Left renal pelvis (tissue), 4 donors: ENCODE measurements around the gene CTH. TPM values are rescaled to one million over a fixed set of nuclear protein-coding genes. Genes with fewer than 3 reads are reported as not detected.
"Not testable (repeated sequence)": the region's sequence is repeated elsewhere in the genome, so short reads cannot be mapped to it uniquely, and the experiment has no call there.

Experiments
- DNase-seq, 4 donors: peaks; one replicate each; pipeline ENCODE4 v3.0.0-alpha.2; 2013; ENCODE audit warnings: low read depth in 4 of 4, low spot score in 3 of 4
- polyA plus RNA-seq, 4 donors: library from polyadenylated mRNA; unstranded; fragments of 120-200 nt; gene quantifications; one replicate each; pipeline ENCODE4 v1.2.1, GENCODE V29; 2013; ENCODE audit not compliant: insufficient read length in 4 of 4

Gene CTH
- polyA plus RNA-seq, 4 donors, result 4.1 to 15.3 (median 13.0) TPM

DNA sequence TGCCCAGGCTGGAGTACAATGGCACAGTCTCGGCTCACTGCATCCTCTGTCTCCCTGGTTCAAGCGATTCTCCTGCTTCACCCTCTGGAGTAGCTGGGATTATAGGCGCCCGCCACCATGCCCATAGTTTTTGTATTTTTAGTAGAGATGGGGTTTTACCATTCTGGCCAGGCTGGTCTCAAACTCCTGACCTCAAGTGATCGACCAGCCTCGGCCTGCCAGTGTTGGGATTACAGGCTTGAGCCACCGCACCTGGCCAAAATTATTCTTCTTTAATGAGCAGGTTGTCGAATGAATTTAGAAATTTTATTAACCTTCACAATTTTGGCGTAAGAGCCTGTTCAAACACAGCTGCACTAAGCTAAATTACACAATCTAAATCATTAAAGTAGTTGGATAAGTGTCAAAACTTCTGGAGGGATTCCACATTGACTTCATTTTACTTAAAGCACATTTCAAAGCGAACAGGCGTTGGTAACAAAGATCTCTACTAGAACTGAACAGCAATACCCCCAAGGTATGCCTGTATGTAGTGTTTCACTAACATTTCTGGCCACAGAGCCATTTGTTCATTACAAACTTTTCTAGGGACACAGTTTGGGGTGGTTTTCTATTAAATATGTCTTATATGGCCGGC, 5.2 kb upstream of the CTH start:
- no peak for DNase-seq

DNA sequence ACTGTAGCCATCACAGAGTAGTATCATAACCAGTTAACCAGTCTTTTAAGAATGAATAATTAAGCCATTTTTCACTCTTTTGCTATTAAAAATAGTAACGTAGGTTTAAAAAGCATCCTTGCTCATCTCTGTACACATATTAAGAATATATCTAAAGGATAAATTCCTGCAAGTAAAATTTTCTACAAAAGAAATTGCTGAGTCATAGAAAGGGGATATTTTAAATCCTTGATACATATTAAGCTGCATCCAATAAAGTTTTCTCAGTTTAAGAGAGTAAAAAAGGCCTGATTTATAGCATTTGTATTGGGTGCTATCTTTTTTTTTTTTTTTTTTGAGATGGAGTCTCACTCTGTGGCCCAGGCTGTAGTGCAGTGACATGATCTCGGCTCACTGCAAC, 1.9 kb upstream of the CTH start:
- no peak for DNase-seq

DNA sequence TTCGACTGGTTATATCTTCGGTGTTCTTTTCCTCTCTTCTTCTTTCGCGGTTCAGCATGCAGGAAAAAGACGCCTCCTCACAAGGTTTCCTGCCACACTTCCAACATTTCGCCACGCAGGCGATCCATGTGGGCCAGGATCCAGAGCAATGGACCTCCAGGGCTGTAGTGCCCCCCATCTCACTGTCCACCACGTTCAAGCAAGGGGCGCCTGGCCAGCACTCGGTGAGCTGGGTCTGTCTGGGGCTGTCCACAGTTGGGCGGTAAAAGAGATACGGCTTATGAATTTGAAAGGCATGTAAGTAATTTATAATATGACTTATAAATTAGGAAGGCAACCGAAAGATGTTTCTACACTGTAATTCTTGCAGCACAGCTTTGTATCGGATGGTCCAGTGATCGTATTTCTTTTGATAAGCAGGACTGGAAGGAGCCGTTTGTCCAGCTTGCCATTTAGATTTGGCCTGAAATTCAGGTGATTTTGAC, 334 bp downstream of the CTH start:
- no peak for DNase-seq

DNA sequence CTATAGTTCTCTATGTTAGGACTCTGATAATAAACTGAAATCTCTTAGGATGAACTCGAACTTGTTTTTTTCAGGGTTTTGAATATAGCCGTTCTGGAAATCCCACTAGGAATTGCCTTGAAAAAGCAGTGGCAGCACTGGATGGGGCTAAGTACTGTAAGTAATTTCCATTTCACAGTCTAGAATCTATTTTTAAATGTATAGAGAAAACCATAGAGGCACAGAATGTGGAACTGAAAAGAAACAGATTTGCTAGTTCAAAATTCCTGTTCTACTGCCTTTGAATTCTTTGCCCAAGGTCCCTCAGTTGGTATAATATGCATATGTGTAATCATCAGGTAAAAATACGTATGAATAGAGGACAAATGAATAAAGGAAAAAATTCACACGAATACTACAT, 4.8 kb downstream of the CTH start:
- DNase-seq, result no peak

DNA sequence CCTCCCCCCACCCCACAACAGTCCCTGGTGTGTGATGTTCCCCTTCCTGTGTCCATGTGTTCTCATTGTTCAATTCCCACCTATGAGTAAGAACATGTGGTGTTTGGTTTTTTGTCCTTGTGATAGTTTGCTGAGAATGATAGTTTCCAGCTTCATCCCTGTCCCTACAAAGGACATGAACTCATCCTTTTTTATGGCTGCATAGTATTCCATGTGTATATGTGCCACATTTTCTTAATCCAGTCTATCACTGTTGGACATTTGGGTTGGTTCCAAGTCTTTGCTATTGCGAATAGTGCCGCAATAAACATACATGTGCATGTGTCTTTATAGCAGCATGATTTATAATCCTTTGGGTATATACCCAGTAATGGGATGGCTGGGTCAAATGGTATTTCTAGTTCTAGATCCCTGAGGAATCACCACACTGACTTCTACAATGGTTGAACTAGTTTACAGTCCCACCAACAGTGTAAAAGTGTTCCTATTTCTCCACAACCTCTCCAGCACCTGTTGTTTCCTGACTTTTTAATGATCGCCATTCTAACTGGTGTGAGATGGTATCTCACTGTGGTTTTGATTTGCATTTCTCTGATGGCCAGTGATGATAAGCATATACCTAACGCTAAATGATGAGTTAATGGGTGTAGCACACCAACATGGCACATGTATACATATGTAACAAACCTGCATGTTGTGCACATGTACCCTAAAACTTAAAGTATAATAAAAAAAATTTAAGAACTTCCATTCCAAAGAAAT, 8.1 kb downstream of the CTH start:
- DNase-seq, result not testable (repeated sequence)

DNA sequence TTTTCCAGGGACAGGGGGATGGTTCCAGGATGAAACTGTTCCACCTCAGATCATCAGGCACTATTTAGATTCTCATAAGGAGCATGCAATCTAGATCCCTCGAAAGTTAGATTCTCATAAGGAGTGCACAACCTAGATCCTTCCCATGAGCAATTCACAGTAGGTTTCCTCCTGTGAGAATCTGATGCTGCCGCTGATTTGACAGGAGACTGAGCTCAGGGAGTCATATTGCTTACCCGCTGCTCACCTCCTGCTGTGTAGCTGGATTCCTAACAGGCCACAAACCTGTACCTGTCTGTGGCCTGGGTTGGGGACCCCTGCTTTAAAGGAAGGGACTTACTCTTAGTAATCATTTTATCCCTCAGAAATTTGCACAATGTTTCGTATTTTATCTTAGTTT, 9.3 kb downstream of the CTH start:
- no peak for DNase-seq

DNA sequence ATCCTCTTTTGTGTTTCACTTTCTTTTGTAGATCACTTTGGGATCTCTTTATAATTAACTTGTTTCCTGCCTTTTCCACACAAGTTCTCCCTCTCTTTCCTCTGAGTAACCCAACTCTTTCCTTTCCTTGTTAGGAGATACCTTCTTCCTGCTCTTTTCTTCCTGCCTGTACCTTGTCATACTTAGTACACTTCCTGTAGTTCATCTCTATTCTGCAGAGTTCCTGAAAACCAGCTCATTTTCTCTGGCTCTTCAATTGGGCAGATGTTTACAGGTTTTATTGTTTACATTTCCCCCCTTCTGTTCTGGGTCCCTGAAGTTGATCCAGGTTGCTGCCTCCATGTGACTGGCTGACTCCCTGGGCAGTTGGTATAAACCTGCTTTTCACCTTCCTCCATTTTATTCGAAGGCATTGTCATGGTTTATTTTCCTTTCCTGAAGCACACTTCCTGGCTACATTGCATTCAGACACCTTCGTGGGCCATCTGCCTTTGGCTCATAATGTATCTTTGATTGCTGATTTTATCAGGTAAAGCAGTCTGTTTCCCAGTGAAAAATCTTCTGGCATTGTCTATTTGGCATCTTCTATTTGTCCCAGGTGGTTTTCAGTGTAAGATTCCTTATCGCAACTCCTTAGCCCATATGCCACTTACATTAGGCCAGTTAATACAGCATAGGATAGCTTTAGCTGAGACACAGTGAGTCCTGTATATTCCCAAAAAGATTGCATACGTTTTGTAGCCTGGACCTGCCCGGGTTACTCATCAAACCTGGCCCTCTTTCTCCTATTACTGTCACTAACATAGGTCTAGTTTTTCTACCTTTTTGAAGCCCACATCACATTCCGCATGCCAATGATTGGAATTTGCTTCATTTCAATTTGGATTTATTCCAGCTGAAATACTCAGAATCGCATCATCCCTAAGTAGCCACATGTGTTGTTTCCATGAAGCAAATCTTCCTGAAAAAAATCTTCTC, 15.4 kb downstream of the CTH start:
- no peak for DNase-seq

DNA sequence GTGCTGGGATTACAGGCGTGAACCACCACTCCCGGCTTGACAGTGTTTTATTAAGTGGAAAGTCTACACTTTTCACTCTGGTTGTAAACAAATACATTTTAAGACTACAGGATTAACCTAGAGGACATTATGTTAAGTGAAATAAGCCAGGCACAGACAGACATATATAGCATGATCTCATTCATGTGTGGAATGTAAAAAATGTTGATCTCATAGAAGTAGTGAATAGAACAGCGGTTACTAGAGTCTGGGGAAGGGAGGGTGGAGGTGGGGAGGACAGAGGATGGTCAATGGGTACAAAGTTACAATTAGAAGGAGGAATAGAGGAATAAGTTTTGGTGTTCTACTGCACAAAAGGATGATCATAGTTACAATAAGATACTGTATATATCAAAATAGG, 16.9 kb downstream of the CTH start:
- DNase-seq, result no peak

DNA sequence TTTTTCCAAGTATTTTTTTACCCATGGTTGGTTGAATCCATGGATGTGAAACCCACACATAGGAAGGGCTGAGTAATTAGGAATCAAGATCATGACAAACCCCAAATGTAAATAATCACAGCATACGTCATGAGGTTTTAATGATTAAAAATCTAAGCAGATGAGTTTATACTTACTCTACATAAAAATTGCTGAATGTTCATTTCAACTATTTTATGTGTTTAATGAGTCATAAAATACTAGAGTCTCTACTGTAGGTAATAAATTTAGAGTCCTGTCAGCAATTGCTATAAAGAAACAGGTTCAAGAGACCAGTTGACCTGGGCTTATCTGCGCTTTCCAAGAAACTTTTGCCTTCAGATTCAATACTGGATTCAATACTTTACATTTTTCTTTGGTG, 18.2 kb downstream of the CTH start:
- DNase-seq, result no peak

DNA sequence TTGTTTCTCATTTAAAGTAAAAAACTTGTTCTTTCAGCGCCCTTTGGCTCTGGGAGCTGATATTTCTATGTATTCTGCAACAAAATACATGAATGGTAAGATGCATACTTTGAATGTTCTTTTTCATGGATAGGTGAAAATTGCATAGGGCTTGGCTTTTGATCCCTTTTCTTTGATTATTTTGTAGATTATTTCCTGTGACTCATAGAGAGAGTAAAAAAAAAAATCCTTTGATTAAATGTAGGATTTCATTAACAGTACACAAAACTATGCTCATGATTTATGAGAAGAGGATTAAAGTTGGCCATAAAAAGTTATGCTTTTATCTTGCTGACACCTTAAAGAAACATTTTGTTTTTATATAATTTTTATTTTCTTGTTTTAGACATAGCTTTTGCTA, 18.7 kb downstream of the CTH start:
- DNase-seq, result no peak

DNA sequence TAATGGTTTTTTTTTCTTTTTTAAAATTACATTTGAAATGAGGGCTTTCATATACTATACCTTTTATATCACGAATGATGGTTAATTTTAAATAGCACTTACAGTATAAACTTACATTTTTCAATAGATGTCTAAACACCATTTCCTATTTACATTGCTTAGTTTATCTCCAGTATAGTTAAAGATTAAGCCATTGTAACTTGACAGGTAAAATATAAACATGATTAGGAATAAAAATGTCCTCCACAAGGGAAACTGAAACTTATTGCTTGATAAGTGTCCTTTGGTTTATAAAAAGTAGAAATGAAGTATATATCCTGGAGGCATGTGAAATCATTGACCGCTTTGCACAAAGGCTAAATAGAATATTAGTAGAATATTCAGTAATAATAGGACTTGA, 20.2 kb downstream of the CTH start:
- DNase-seq, result no peak

DNA sequence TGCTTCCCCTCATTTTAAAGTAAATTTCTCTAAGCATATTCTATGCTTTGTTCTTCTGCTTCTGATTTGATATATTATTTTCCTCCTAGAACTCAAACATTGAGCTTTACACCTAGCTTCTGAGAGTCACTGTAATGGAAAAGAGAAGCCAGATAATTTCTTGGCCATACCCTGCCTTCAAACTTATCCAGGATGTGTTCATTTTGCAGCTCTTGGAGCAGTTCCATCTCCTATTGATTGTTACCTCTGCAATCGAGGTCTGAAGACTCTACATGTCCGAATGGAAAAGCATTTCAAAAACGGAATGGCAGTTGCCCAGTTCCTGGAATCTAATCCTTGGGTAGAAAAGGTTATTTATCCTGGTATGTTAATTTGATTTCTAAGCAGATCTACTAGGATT, 20.8 kb downstream of the CTH start:
- no peak for DNase-seq

DNA sequence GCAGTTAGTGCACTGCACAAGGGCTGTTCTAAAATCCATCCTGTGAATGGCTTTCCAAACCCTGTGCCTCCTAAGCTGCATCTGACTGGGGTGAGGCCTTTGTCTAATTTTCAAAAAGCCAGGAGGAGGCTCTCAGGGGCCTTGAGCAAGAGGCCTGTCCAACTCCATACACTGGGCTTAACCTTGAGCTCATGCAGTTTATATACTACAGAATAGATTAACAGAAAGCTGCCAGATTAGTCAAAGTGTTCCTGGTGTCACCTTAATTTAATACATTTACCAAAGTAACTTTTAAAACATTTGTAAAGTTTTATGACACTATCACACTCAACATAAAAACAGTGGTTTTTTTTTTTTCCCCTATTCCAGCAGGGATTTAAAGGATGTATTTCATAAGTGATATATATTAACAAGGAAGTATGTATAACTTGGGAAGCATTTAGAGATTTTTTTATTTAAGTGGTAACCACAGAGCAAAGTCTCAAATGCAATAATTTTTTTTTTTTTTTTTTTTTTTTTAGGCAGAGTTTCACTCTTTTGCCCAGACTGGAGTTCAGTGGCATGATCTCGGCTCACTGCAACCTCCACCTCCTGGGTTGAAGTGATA, 23.3 kb downstream of the CTH start:
- no peak for DNase-seq

DNA sequence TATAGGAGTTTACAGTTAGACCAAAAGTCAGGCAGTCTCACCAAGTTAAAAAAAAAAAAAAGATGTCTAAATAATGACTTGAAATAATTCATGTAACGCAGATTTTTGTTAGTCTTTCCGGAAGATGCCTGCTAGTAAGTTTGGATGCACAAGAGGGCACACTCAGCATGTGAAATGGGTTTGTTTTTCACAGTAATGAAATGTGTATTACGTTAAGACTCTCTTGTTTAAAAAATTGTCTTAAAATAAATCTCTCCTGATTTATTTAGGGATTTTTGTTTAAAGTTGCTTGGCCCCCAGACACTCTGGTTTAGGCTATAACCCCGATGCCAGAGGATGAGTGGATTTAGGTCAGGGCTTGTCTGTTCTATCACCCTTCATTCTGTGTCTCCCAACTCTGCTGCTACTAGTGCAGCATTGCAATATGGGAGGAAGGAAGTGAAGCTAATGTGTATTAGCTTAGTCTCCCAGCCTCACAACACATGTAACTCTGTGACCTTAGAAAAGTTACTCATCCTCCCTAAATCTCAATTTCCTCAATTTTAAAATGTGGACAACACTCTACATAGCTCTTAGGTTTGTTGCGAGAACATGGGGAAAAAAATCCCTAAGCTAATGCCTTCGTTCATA, 25.7 kb downstream of the CTH start:
- DNase-seq, result no peak

DNA sequence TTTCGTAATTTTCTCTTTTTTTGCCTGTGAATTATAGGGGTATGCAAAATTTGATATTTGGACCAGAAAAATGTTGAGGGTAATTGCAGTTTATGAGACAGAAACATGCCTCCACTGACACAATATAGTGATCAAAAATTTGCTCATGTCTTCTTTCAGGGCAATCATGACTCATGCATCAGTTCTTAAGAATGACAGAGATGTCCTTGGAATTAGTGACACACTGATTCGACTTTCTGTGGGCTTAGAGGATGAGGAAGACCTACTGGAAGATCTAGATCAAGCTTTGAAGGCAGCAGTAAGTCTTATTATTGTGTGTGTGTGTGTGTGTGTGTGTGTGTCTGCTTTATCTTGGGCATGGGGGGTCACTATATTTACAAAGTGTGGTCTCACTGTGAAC, 27.5 kb downstream of the CTH start:
- DNase-seq, result no peak

DNA sequence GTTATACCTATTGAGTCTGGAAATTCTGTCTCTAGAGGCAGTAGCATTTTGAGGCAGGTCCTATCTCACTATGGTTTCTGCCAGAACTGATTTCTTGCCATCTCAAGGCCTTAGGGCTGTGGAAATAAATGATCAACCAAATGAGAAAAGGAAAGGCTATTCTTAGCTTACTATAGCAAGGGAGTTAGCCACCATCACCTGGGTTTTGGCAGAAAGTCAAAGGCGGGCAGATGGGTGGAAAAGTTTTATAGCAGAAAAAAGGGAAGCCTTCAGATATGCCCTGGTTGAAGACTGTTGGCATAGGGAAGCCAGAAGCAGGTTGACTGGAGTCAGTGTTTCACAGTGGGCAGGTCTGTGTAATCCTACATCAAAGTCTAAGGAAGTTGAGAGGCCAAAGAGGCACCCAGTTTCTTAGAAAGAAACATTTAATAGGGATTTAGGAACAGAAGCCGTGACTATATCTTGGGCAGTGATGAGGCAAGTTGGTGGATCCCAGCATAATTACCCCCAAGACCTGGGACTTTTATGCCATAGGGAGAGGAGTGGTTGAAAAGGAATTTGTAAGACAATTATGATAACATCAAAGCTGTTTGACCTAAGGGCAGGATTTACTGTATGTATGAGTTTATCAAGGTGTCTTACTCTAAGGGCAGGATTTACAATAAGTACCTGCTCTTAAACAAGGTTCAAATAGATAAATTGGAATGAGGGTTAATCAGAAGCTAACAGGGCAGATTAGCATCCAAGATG, 29.7 kb downstream of the CTH start:
- DNase-seq, result no peak

DNA sequence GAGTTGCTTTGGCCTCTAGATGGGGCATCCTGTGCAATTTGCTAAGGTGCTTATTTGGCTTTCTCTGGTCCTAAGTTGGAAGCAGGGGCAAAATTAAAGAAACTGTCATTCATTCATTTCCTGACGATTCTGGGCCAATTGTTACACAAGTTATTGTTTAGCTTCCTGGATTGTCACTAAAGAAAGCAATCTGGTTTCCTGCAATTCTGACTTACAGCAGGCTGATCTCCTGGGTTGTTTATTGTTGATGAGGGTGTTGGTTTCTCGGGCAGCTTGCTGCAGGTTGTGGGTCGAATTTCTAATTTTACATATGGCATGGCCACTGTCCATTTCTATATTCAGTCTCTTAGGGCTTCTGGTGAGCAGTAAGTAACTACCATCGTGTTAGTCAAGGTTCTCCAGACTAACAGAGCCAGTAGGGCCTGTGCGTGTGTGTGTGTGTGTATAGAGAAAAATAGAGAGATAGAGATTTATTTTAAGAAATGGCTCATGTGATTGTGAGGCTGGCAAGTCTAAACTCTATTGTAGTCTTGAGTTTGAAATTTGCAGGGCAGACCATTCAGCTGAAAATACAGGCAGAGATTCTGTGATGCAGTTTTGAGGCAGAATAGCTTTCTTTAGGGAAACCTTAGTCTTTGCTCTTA, 30.4 kb downstream of the CTH start:
- DNase-seq, result no peak

DNA sequence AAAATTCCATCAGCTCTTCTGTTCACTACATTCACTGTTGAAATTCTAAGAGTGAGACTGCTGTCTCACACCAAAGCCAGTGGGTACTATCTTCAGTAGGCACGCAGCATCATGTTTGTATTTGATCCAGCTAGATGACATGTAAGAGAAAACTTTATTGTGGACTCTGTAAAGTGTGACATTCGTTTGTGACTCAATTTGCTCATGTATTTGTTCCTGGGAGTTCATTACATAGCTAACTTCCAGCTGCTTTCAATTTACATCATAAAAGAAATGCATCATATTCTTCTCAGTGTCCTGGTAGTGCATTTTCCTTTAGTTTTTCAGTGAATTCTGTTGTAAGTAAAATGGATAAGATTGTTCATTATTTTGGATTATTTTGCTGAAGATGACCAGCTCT, 31.4 kb downstream of the CTH start:
- no peak for DNase-seq

DNA sequence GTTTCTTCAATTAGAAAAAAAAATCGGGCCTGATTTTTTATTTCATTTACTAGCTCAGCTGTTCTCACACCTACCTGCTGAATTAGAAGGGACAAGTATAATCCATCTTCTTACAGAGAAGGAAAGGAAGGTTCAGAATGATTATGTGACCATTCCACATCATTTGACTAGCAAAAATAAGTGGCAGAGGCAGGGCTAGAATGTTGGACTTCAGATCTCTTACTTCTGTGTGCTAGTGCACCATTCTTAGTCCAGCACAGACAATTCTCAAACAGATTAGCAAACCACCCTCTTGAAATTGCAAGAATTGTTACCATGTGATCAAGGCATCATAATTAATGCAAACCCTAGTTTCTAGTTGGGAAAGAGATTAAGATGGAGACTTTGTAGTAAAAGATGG, 32.7 kb downstream of the CTH start:
- no peak for DNase-seq
